ENCODE results near the gene DKC1. TPM values are rescaled to one million over a fixed set of nuclear protein-coding genes. Genes with fewer than 3 reads are reported as not detected.

Gene DKC1
- total and polyA plus RNA-seq, 8 donors, result 5.8 to 113 (median 26.1) TPM

DNA sequence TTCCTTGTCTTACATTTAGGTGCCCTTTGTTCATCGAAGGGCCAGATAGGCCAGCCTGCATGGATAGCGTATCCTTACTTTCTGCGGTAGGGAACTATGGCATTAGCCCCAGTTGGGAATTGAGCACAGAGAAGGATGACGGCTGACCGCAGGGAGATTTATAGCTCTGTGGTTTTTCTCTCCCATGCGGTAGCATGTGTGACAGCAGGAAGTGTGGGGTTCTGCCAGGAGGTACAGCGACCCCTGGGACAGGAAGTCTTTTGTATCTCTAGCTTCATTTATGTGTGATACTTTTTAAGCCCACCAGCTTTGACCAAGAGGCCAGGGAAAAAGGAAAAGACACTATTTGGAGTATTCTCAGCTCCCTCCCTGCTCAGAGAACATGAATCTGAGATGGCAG, 44.8 kb upstream of the DKC1 start:
- Histone ChIP-seq H3K4me1 (peaks cover 0 to 7% (median 3%) of the 10 kb centered on the region in 4 donors), H3K36me3 (peaks cover 0 to 3% (median 0%) of the 10 kb centered on the region in 4 donors), H3K4me3 (no peak overlapping the region), H3K27ac (peak overlapping the region in 2 of 5 donors; percentile 45 to 66), H3K9me3 (peaks cover 0 to 7% (median 2%) of the 10 kb centered on the region in 4 donors), H3K27me3 (no peaks in the 10 kb centered on the region)
- WGBS, 5 donors, result 34 to 63% (median 46%) methylated on average over 7 of the region's 7 CpGs
- intact Hi-C loops (cut with DNase I; ENCODE audit: low total_unique reads), result no loop called here
- TF ChIP-seq, protein P1, sequence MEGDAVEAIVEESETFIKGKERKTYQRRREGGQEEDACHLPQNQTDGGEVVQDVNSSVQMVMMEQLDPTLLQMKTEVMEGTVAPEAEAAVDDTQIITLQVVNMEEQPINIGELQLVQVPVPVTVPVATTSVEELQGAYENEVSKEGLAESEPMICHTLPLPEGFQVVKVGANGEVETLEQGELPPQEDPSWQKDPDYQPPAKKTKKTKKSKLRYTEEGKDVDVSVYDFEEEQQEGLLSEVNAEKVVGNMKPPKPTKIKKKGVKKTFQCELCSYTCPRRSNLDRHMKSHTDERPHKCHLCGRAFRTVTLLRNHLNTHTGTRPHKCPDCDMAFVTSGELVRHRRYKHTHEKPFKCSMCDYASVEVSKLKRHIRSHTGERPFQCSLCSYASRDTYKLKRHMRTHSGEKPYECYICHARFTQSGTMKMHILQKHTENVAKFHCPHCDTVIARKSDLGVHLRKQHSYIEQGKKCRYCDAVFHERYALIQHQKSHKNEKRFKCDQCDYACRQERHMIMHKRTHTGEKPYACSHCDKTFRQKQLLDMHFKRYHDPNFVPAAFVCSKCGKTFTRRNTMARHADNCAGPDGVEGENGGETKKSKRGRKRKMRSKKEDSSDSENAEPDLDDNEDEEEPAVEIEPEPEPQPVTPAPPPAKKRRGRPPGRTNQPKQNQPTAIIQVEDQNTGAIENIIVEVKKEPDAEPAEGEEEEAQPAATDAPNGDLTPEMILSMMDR (IDR thresholded peaks at IDR 0.05), result no peak
- TF ChIP-seq POLR2A (IDR thresholded peaks at IDR 0.05), result no peak
- no peak for TF ChIP-seq EP300 (IDR thresholded peaks at IDR 0.05)
- no peak for TF ChIP-seq POLR2AphosphoS5 (IDR thresholded peaks at IDR 0.05)
- peak in 1 of 2 donors; percentile 47 for DNase-seq

- H3K4me3 ChIP-seq, result no peak overlapping the region
- H3K27me3 ChIP-seq, result no peaks in the 10 kb centered on the region
- H3K36me3 ChIP-seq, result no peaks in the 10 kb centered on the region
- DNase-seq, result no peak
- peaks cover 0 to 7% (median 0%) of the 10 kb centered on the region in 4 donors for H3K4me1 ChIP-seq
- intact Hi-C loops (cut with DNase I; ENCODE audit: low total_unique reads), result no loop called here
- 52 to 77% (median 69%) methylated on average over 1 of the region's 1 CpG for WGBS, 5 donors
- TF ChIP-seq, protein P1 (IDR thresholded peaks at IDR 0.05), result no peak
- TF ChIP-seq POLR2A (IDR thresholded peaks at IDR 0.05) (no peak), EP300 (IDR thresholded peaks at IDR 0.05) (no peak), POLR2AphosphoS5 (IDR thresholded peaks at IDR 0.05) (no peak)
- H3K27ac ChIP-seq, result peak overlapping the region in 2 of 5 donors; percentile 45 to 66
- H3K9me3 ChIP-seq, result peaks cover 0 to 7% (median 2%) of the 10 kb centered on the region in 4 donors
Observed at GRCh38 chrX:154718616-154719015, 44.0 kb upstream of the DKC1 start.

DNA sequence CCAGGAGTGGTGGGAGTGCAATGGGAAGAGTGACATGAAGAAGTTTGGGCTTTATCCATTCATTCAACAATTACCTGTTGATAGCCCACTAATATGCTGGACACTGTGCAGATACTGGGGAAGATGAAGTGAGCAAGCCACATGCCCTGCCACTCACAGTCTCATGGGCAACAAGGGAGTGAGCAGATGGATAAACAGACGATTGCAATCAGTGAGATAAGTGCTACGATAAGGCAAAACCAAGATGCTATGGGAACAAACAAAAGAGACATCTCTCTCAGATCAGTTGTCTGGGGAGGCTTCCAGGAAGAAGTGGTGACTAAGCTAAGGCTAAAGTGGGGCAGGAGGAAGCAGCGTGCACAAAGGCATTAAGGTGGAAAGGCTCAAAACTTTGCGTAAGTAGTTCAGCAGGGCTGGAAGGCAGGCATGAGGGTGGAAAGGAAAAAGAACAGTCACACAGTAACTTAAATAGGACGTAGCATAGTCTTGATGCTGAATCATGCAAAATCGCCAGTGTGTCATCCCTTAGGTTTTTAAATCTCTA, 43.5 kb upstream of the DKC1 start:
- intact Hi-C loops (cut with DNase I; ENCODE audit: low total_unique reads), result no loop called here

DNA sequence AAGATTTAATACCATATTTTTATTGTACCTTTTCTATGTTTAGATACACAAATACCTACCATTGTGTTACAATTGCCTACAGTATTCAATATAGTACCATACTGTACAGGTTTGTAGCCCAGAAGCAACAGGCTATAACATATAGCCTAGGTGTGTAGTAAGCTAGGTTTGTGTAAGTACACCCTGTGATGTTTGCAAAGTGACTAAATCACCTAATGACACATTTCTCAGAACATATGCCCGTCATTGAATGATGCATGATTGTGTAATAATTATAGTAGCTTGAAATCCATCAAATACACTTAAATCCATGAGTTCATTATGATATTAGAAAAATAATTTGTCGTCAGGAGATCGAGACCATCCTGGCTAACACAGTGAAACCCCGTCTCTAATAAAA, 42.6 kb upstream of the DKC1 start:
- Histone ChIP-seq H3K36me3 (no peaks in the 10 kb centered on the region), H3K27me3 (no peaks in the 10 kb centered on the region), H3K9me3 (peaks cover 0 to 7% (median 2%) of the 10 kb centered on the region in 4 donors), H3K27ac (peak overlapping the region in 1 of 5 donors; percentile 45), H3K4me1 (peaks cover 0 to 7% (median 0%) of the 10 kb centered on the region in 4 donors), H3K4me3 (no peak overlapping the region)
- intact Hi-C loops (cut with DNase I; ENCODE audit: low total_unique reads), result no loop called here
- DNase-seq, result no peak
- 60 to 66% (median 65%) methylated on average over 4 of the region's 4 CpGs for WGBS, 5 donors
- TF ChIP-seq POLR2A (IDR thresholded peaks at IDR 0.05) (no peak), EP300 (IDR thresholded peaks at IDR 0.05) (no peak), POLR2AphosphoS5 (IDR thresholded peaks at IDR 0.05) (no peak)
- TF ChIP-seq, protein P1 (IDR thresholded peaks at IDR 0.05), result no peak

More for the DNA sequence above, 43.5 kb upstream of the DKC1 start:
- TF ChIP-seq POLR2AphosphoS5 (IDR thresholded peaks at IDR 0.05) (no peak), POLR2A (IDR thresholded peaks at IDR 0.05) (no peak), EP300 (IDR thresholded peaks at IDR 0.05) (no peak)
- TF ChIP-seq, protein P1 (IDR thresholded peaks at IDR 0.05), result no peak
- DNase-seq, result no peak
- Histone ChIP-seq H3K36me3 (no peaks in the 10 kb centered on the region), H3K27me3 (no peaks in the 10 kb centered on the region), H3K4me1 (peaks cover 0 to 7% (median 0%) of the 10 kb centered on the region in 4 donors), H3K4me3 (no peak overlapping the region), H3K27ac (peak overlapping the region in 2 of 5 donors; percentile 45 to 66), H3K9me3 (peaks cover 0 to 7% (median 2%) of the 10 kb centered on the region in 4 donors)
- WGBS, 5 donors, result 44 to 58% (median 51%) methylated on average over 5 to 6 of the region's 6 CpGs
